K562 (cell line): ENCODE data around the gene PLD3. TPM values are rescaled to one million over a fixed set of nuclear protein-coding genes. Genes with fewer than 3 reads are reported as not detected.

ENCODE experiments used
- AFF1 ChIP-seq, 2 experiments: fragments of 450-650 bp; IDR thresholded peaks; 2 replicates each; pipeline ENCODE4 v1.6.1; 2018; ENCODE audit warnings: mild to moderate bottlenecking in 2 of 2, low read depth in 1 of 2; ENCODE audit not compliant: partially characterized antibody in 2 of 2
- CBFA2T3 ChIP-seq: fragments of 450-650 bp; IDR thresholded peaks from 2 replicates; pipeline ENCODE4 v1.6.1; 2017
- EHMT2 ChIP-seq: fragments of 450-650 bp; IDR thresholded peaks from 2 replicates; pipeline ENCODE4 v1.6.1; 2018; ENCODE audit warnings: antibody characterized with exemption
- FOXM1 ChIP-seq, 2 experiments: fragments of 450-650 bp in 1 of 2; sonication (generic) in 1 of 2; formaldehyde crosslinking in 1 of 2; IDR thresholded peaks; 2 replicates each; pipeline versions ENCODE4 v1.6.1 to v1.9.0; 2017 to 2022; ENCODE audit warnings: low read depth in 2 of 2, mild to moderate bottlenecking in 2 of 2, missing genetic modification reagents in 1 of 2, moderate library complexity in 1 of 2
- FOXP4 ChIP-seq: sonication (generic); formaldehyde crosslinking; IDR thresholded peaks from 2 replicates; pipeline ENCODE4 v1.8.0; 2022; ENCODE audit warnings: mild to moderate bottlenecking, missing genetic modification reagents, borderline replicate concordance
- GATAD2A ChIP-seq: fragments of 450-650 bp; IDR thresholded peaks from 2 replicates; pipeline ENCODE4 v1.6.1; 2017
- KLF6 ChIP-seq: fragments of 250-450 bp; sonication (Bioruptor Pico); IDR thresholded peaks from 2 replicates; pipeline ENCODE4 v1.4.0; 2020; ENCODE audit warnings: mild to moderate bottlenecking, moderate library complexity, borderline replicate concordance
- MAFG ChIP-seq: fragments of 450-650 bp; conservative IDR thresholded peaks from 2 replicates; pipeline ENCODE4 v1.6.1; 2016; ENCODE audit warnings: missing genetic modification characterization, missing compliant biosample characterization
- MBD2 ChIP-seq: sonication (generic); IDR thresholded peaks from 2 replicates; pipeline ENCODE4 v1.6.1; 2016; ENCODE audit warnings: low read depth, borderline replicate concordance
- MITF ChIP-seq: IDR thresholded peaks from 2 replicates; pipeline ENCODE4 v1.6.1; 2014; ENCODE audit warnings: antibody characterized with exemption
- NONO ChIP-seq, 2 experiments: fragments of 200-400 bp in 1 of 2; fragments of 450-650 bp in 1 of 2; formaldehyde crosslinking in 1 of 2; IDR thresholded peaks; 2 replicates each; pipeline ENCODE4 v1.6.1; 2017; ENCODE audit warnings: low read depth in 2 of 2, mild to moderate bottlenecking in 2 of 2, moderate library complexity in 2 of 2, low read length in 1 of 2
- PRDM10 ChIP-seq: fragments of 450-650 bp; IDR thresholded peaks from 2 replicates; pipeline ENCODE4 v1.6.1; 2018; ENCODE audit not compliant: partially characterized antibody
- SUPT5H ChIP-seq: fragments of 450-650 bp; IDR thresholded peaks from 2 replicates; pipeline ENCODE4 v1.6.1; 2016
- TRIM28 ChIP-seq: fragments of 450-650 bp; IDR thresholded peaks from 2 replicates; pipeline ENCODE4 v1.6.1; 2017
- ZNF212 ChIP-seq: fragments of 450-650 bp; formaldehyde crosslinking; IDR thresholded peaks from 2 replicates; pipeline ENCODE4 v1.4.0; 2020; ENCODE audit warnings: mild to moderate bottlenecking
- ZNF57 ChIP-seq: fragments of 450-650 bp; formaldehyde crosslinking; IDR thresholded peaks from 2 replicates; pipeline ENCODE4 v1.4.0; 2020; ENCODE audit warnings: mild to moderate bottlenecking, moderate library complexity
- polyA plus RNA-seq, 8 experiments: library from polyadenylated mRNA; depleted of rRNA in 4 of 8; stranded (reverse) in 5 of 8; unstranded in 3 of 8; fragments of >200 nt; fragmentation: Nextera tagmentation in 2 of 8; fragmentation: Illumina TruSeq in 1 of 8; extraction: Ambion mirVana in 2 of 8; extraction: Trizol in 1 of 8; gene quantifications; 2 replicates each; pipeline versions ENCODE4 v1.2.1 to v1.2.3, GENCODE V29; 2011 to 2014; ENCODE audit warnings: inconsistent platforms in 1 of 8, missing spikeins in 1 of 8
- total RNA-seq, 7 experiments: library from RNA; depleted of rRNA in 6 of 7; stranded (reverse); fragments of >200 nt in 6 of 7; fragmentation: Illumina TruSeq in 2 of 7; extraction: Trizol in 2 of 7; gene quantifications; 2 replicates each; pipeline versions ENCODE4 v1.2.1 to v1.2.3, GENCODE V29; 2011 to 2021; ENCODE audit warnings: low replicate concordance in 1 of 7

The PLD3 gene
- total and polyA plus RNA-seq, 9 of the 15 experiments (the other 6 are each of a cell fraction or from before 2014, with no cell fraction given), result 2.3 to 128 (median 72.7) TPM

- TF ChIP-seq FOXP4 (CRISPR knock-in tag), result no peak
- peak; percentile 96 for TF ChIP-seq PRDM10
- peak in 1 of 2 experiments; percentile 42; a peak in 1 of 4 replicates for TF ChIP-seq NONO (IDR thresholded peaks at IDR 0.05; ENCODE audit: low read depth in 2 of 2, low read length in 1 of 2)
- TF ChIP-seq AFF1 (IDR thresholded peaks at IDR 0.05; ENCODE audit: low read depth in 1 of 2, partially characterized antibody in 2 of 2), result peak; percentile 59 to 80
- no peak for TF ChIP-seq MBD2
- no peak for TF ChIP-seq MAFG
- no peak for TF ChIP-seq MITF
- 0 out of 2 replicates have a peak, but pooled peaks have one; percentile 4 for TF ChIP-seq FOXM1 (IDR thresholded peaks at IDR 0.05; ENCODE audit: low read depth)
- no peak for TF ChIP-seq FOXM1 (CRISPR knock-in tag; IDR thresholded peaks at IDR 0.05; ENCODE audit: low read depth)
- peak; percentile 53; the same call in 1 of the 2 replicates for TF ChIP-seq TRIM28
- no peak for TF ChIP-seq ZNF57 (CRISPR knock-in tag)
- peak; percentile 73 for TF ChIP-seq SUPT5H
- TF ChIP-seq KLF6, result no peak
- TF ChIP-seq CBFA2T3, result peak; percentile 90
- peak; percentile 77; the same call in 1 of the 2 replicates for TF ChIP-seq EHMT2
- no peak for TF ChIP-seq ZNF212 (CRISPR knock-in tag)
- TF ChIP-seq GATAD2A, result peak; percentile 77; the same call in 1 of the 2 replicates
Observed at GRCh38 chr19:40416918-40417642, 68.6 kb downstream of the PLD3 start (continued).
